ENCODE results near the gene ACSL5.
A peak's percentile ranks its signal among the peaks of the same experiment; 100 is the strongest.
"Not testable (repeated sequence)": the region's sequence is repeated elsewhere in the genome, so short reads cannot be mapped to it uniquely, and the experiment has no call there.

ACSL5 gene

GRCh38 chr10:112352044-112352443 is 21.9 kb upstream of the ACSL5 start:
- no peak for DNase-seq

GRCh38 chr10:112353046-112353445 is 20.9 kb upstream of the ACSL5 start:
- no peak for DNase-seq

- no peak for DNase-seq
Measured at GRCh38 chr10:112356686-112357085, 17.2 kb upstream of the ACSL5 start.

GRCh38 chr10:112359606-112360307 is 14.2 kb upstream of the ACSL5 start:
- no peak for DNase-seq

GRCh38 chr10:112360308-112361270 is 13.3 kb upstream of the ACSL5 start:
- DNase-seq, result no peak

- DNase-seq, result no peak
Measured at GRCh38 chr10:112361951-112362751, 11.8 kb upstream of the ACSL5 start.

GRCh38 chr10:112362833-112363232 is 11.1 kb upstream of the ACSL5 start:
- no peak for DNase-seq

GRCh38 chr10:112363696-112364688 is 9.9 kb upstream of the ACSL5 start:
- no peak for DNase-seq

GRCh38 chr10:112365014-112365432 is 8.9 kb upstream of the ACSL5 start:
- no peak for DNase-seq

GRCh38 chr10:112365451-112365850 is 8.5 kb upstream of the ACSL5 start:
- DNase-seq, result no peak

GRCh38 chr10:112366992-112367391 is 6.9 kb upstream of the ACSL5 start:
- no peak for DNase-seq

GRCh38 chr10:112367516-112367915 is 6.4 kb upstream of the ACSL5 start:
- DNase-seq, result no peak

GRCh38 chr10:112369495-112370423 is 4.2 kb upstream of the ACSL5 start:
- peak; percentile 13 for DNase-seq

- no peak for DNase-seq
Measured at GRCh38 chr10:112370424-112370819, 3.5 kb upstream of the ACSL5 start.

GRCh38 chr10:112371326-112371725 is 2.6 kb upstream of the ACSL5 start:
- DNase-seq, result not testable (repeated sequence)

GRCh38 chr10:112372182-112372810 is 1.6 kb upstream of the ACSL5 start:
- not testable (repeated sequence) for DNase-seq

GRCh38 chr10:112374724-112375541 is 1.0 kb downstream of the ACSL5 start:
- no peak for DNase-seq

- no peak for DNase-seq
Measured at GRCh38 chr10:112375721-112376395, 1.9 kb downstream of the ACSL5 start.

GRCh38 chr10:112376396-112376790 is 2.5 kb downstream of the ACSL5 start:
- no peak for DNase-seq

Data from activated gamma-delta T cell (primary cell).